Fibroblast of skin of abdomen (primary cell): ENCODE results near the gene OR6B2. TPM values are rescaled to one million over a fixed set of nuclear protein-coding genes. Genes with fewer than 3 reads are reported as not detected.
"Not testable (repeated sequence)": the region's sequence is repeated elsewhere in the genome, so short reads cannot be mapped to it uniquely, and the experiment has no call there.

Experiments used
- DNase-seq: peaks from one replicate; pipeline ENCODE4 v3.0.0-alpha.2; 2013
- polyA plus RNA-seq, 2 experiments: library from polyadenylated mRNA; unstranded; fragments of 120-200 nt; gene quantifications; one replicate each; pipeline ENCODE4 v1.2.1, GENCODE V29; 2013; ENCODE audit not compliant: insufficient read length in 2 of 2

Gene OR6B2
- not detected for polyA plus RNA-seq (2013, experiment 1 of 2; ENCODE audit: insufficient read length)
- not detected for polyA plus RNA-seq (2013, experiment 2 of 2; ENCODE audit: insufficient read length)

DNA sequence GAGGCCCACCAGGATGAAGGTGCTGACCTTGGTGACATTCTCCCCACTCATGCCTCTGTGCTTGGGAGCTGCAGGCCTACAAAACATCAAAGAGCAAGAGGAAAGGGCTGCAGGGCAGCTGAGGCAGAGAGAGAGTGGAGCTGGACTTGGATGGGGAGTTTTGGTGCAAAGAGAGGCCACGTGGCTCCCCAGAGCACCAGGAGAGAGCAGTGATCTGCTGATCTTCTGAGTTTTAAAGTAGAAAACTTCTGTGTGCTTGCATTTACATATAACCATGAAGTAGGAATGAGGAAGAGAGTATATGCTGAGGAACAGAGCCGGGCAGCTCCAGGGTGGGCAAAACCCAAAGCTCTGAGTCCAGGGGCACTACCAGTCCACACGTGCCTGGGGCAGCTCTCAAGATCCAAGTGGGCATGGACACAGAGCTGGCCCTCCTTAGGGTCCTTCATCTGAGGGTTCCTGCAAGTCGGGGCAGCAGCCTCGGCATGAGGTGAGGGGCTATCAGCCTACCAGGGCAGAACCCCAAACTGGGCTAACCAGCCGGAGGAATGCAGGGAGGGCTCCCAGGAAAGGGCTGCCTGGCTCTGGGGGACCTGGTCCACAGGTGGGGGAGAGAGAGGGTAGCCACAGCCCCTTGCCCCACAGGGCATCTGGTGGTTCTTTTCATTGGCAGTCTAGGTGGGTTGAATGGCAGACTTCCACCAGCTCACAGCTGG is at the start of gene OR6B2:
TSS of gene OR6B2 (minus strand) at position 51 of the 716 bp plus-strand sequence. CDS start at position 51, 0 bp downstream.
- DNase-seq, result no peak

DNA sequence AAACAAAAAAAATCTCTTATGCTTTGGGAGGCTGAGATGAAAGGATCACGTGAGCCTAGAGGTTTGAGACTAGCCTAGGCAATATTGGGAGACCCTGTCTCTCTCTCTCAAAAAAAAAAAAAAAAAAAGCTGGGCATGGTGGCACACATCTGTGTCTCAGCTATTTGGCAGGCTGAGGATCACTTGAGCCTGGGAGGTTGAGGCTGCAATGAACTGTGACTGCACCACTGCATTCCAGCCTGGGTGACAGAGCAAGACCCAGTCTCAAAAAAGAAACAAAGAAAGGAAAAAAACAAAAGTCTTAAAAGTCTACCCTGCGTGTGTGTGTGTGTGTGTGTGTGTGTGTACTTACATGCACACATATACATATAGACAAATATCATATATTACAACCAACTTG is 48.4 kb upstream of the OR6B2 start:
- DNase-seq, result no peak

DNA sequence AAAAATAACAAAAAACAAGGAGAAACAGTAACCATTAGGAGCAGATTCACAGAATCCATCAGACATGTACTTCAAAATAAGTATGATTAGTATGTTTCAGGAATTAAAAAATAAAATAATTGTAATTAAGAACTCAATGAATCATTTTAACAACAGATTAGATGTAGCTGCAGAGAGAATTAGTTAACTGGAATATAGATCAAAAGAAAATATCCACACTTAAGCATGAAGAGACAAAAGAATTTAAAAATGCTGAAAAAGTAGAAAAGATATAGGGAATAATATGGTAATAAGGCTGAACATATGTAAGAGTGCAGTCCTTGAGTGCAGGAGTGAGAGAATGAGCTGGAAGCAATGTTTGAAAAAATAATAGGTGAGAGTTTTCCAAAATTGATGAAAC is 47.2 kb upstream of the OR6B2 start:
- DNase-seq, result no peak

GRCh38 chr2:240074545-240074944 is 44.3 kb upstream of the OR6B2 start:
- no peak for DNase-seq

GRCh38 chr2:240070907-240071306 is 40.7 kb upstream of the OR6B2 start:
- no peak for DNase-seq

DNA sequence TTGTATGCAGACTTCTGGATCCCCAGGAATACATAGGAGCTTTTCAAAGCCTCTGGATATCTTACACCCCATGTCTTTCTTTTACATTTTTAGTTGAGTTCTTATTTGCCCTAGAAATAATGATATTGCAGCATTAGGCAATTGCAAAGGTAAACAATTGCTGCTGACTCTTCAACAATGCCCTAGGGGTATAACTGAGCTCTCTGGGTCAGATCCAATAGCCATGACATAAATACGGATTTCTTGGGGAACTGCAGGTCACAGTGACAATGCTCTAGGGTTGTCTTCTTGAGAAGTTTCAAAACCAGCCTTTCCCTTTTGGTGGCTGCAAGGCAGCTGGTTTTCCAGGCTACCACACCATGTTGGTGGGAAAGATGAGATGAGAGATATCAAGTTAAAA is 39.6 kb upstream of the OR6B2 start:
- DNase-seq, result no peak

GRCh38 chr2:240068193-240068592 is 38.0 kb upstream of the OR6B2 start:
- DNase-seq, result no peak

- DNase-seq, result no peak
These were observed 36.3 kb upstream of the OR6B2 start for GRCh38 chr2:240066489-240066888.

DNA sequence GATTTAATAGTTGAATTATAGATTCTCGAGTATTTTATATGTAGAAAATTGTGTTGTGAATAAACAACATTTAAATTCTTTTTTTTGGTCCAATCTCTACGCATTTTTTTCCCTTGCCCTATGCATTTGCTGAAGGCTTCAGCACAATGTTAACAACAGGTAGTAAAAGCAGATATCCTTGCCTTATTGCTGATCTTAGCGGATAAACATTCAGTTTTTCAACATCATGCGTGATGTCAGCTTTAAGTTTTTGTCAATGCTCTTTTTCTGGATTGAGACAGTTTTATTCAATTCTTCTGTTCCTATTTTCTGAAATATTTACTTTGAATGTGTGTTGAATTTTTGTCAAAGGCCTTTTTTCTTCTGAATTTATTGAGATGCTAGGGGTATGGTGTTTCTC is 34.7 kb upstream of the OR6B2 start:
- no peak for DNase-seq

GRCh38 chr2:240060977-240061591 is 30.9 kb upstream of the OR6B2 start:
- DNase-seq, result peak; percentile 49

GRCh38 chr2:240056678-240057077 is 26.4 kb upstream of the OR6B2 start:
- DNase-seq, result no peak

GRCh38 chr2:240055177-240055917 is 25.1 kb upstream of the OR6B2 start:
- DNase-seq, result no peak

GRCh38 chr2:240053173-240054155 is 23.2 kb upstream of the OR6B2 start, which contains the start of gene OR6B3:
TSS of gene OR6B3 (minus strand) at chr2:240053521.
- DNase-seq, result no peak

- no peak for DNase-seq
These were observed 22.3 kb upstream of the OR6B2 start for GRCh38 chr2:240052524-240052923.

- no peak for DNase-seq
These were observed 21.5 kb upstream of the OR6B2 start for GRCh38 chr2:240051697-240052096.

- no peak for DNase-seq
These were observed 20.0 kb upstream of the OR6B2 start for GRCh38 chr2:240050278-240050677.

DNA sequence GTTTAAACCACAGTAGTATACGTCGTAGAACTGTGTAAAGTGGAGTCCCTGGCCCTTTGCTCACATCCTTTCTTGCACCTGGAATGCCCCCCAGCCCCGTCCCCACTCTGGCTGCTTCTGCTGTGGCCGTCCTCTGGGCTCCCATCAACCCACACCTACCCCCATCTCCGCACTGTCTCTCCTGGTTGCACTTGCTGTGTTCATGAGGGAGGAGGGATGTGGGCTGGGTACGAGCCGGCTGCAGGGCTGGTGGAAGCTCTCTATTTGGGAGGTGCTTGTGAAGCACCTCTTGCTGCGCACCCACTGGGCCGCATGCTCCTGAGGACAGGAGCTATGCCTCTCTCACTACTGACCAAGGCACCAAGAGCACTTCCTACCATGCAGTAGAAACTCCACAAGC is 18.0 kb upstream of the OR6B2 start:
- DNase-seq, result no peak

DNA sequence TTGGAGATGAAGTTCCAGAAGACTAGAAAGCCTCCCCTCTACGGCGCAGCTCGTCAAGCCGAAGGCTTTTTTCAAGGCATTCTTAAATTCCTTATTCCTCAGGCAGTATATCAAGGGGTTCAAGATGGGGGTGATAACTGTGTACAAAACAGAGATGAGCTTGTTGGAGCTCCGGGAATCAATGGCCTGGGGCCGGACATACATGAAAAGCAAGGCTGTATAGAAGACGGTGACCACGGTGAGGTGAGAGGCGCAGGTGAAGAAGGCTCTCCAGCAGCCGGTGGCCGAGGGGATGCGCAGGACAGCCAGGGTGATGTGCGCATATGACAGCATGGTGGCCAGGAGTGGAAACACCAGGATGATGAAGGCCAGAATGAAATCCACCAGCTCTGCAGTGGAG is 14.9 kb upstream of the OR6B2 start:
- no peak for DNase-seq

DNA sequence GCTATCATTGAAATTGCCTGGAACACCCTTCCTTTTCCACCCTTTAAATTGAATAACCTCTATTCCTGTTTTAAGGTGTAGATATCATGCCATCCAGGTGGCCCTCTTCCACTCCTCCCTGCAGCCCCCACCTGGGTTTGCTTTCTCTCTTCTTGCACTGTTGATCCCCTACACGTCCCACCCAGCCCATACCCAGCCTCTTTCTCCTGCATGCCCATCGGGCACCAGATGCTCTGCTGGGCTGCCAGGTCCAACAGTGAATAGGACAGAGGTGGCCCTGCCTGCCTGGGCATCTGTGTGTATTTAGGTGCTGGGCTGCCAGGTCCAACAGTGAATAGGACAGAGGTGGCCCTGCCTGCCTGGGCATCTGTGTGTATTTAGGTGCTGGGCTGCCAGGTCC is 13.9 kb upstream of the OR6B2 start:
- not testable (repeated sequence) for DNase-seq

DNA sequence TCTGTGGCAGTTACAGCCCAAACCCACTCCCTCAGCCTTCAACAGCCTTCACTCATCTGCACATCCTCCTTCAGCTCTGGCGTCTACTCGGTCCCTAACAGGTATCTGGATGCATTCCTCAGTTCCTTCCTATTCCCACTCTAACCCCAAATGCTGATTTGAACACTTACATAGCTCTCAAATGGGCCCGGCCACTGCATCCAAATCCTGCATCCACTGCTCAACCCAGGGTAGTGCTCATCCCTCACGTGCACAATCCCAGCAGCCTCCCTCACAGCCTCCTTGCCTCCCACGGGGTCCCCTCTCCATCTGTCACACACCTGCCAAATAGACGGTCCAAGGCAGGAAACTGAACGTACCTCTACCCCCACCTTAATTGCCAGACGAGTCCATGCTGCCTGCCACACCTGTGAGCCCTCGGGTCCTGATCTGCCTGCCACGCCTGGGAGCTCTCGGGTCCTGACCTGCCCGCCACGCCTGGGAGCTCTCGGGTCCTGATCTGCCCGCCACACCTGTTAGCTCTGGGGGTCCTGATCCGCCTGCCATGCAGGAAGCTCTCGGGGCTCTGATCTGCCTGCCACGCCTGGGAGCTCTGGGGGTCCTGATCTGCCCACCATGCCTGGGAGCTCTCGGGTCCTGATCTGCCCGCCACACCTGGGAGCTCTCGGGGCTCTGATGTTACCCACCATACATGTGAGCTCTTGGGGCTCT is 13.2 kb upstream of the OR6B2 start:
- no peak for DNase-seq

DNA sequence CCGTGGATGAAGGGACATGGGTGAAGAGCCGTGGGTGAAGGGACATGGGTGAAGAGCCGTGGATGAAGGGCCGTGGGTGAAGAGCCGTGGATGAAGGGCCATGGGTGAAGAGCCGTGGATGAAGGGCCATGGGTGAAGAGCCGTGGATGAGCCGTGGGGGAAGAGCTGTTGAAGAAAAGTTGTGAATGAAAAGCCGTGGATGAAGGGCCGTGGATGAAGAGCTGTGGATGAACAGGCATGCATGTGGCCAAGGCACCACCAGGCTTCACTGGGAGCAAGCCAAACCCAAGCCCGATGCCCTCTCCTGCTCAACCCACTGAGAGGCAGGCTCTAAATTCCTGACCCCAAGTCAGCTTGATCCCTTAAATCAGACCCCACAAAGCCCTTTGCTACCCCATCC is 12.5 kb upstream of the OR6B2 start:
- DNase-seq, result no peak

- no peak for DNase-seq
These were observed 11.1 kb upstream of the OR6B2 start for GRCh38 chr2:240041363-240041762.
